OCI-LY3 (cell line): ENCODE measurements around the gene ILKAP.

Experiments
- H2AFZ ChIP-seq: fragments of 200-600, 300-600 bp; shearing (Covaris generic); 2 replicates; pipeline ENCODE4 v1.6.0; 2014; ENCODE audit warnings: antibody characterized with exemption, low read depth, low read length
- H3K27ac ChIP-seq: fragments of 200-600, 300-600 bp; sonication (generic); 2 replicates; pipeline ENCODE4 v1.5.1; 2014; ENCODE audit warnings: mild to moderate bottlenecking, low read length, moderate library complexity, mixed read lengths
- H3K27me3 ChIP-seq: fragments of 200-600, 300-600 bp; sonication (generic); 2 replicates; pipeline ENCODE4 v1.6.1; 2014; ENCODE audit warnings: low read depth, low read length, mixed read lengths
- H3K36me3 ChIP-seq: fragments of 200-600, 300-600 bp; sonication (generic); replicated peaks from 2 replicates; pipeline ENCODE3; 2014; ENCODE audit warnings: low read depth, low read length, mixed read lengths
- H3K4me1 ChIP-seq: fragments of 300-600, 200-600 bp; sonication (generic); 2 replicates; pipeline ENCODE4 v1.6.1; 2014; ENCODE audit warnings: low read length, mixed read lengths
- H3K4me2 ChIP-seq: fragments of 200-600, 300-600 bp; sonication (generic); 2 replicates; pipeline ENCODE4 v1.6.1; 2014; ENCODE audit warnings: low read length, mixed read lengths
- H3K4me3 ChIP-seq: fragments of 300-600, 200-600 bp; sonication (generic); 2 replicates; pipeline ENCODE4 v1.5.1; 2014; ENCODE audit warnings: antibody characterized with exemption, mild to moderate bottlenecking, low read length, moderate library complexity
- H3K79me2 ChIP-seq: fragments of 300-600, 200-600 bp; shearing (Covaris generic); 2 replicates; pipeline ENCODE4 v1.6.1; 2014; ENCODE audit warnings: mild to moderate bottlenecking, low read length, mixed read lengths
- H3K9ac ChIP-seq: fragments of 300-600, 200-600 bp; shearing (Covaris generic); 2 replicates; pipeline ENCODE4 v1.6.0; 2014; ENCODE audit warnings: mild to moderate bottlenecking, low read length, moderate library complexity
- H3K9me3 ChIP-seq: fragments of 200-600, 300-600 bp; shearing (Covaris generic); 2 replicates; pipeline ENCODE4 v1.6.1; 2014; ENCODE audit warnings: low read length, mixed read lengths; ENCODE audit not compliant: insufficient read depth
- H4K20me1 ChIP-seq: fragments of 200-600, 300-600 bp; sonication (generic); 2 replicates; pipeline ENCODE4 v1.6.1; 2016; ENCODE audit warnings: low read length, mixed read lengths; ENCODE audit not compliant: insufficient read depth
- CTCF ChIP-seq: fragments of 200-600, 300-600 bp; sonication (generic); IDR thresholded peaks from 2 replicates; pipeline ENCODE4 v1.5.1; 2014; ENCODE audit warnings: antibody characterized with exemption, low read length, low read depth
- EZH2phosphoT487 ChIP-seq: fragments of 200-600 bp; shearing (Covaris generic); IDR thresholded peaks from 2 replicates; pipeline ENCODE4 v1.6.1; 2018; ENCODE audit warnings: antibody characterized with exemption, mixed run types, low read depth

The ILKAP gene

GRCh38 chr2:238136820-238137537, 66.5 kb downstream of the ILKAP start:
- Histone ChIP-seq H3K9me3 (no peaks in the 10 kb centered on the region), H3K36me3 (no peaks in the 10 kb centered on the region), H3K79me2 (no peaks in the 10 kb centered on the region), H3K9ac (no peak overlapping the region), H3K4me2 (no peak overlapping the region), H3K4me1 (peaks cover 6% of the 10 kb centered on the region), H3K4me3 (no peak overlapping the region), H3K27ac (no peak overlapping the region), H4K20me1 (no peaks in the 10 kb centered on the region), H3K27me3 (no peaks in the 10 kb centered on the region), H2AFZ (no peak overlapping the region)
- no peak for TF ChIP-seq CTCF
- no peak for TF ChIP-seq EZH2phosphoT487

- Histone ChIP-seq H3K9me3 (no peaks in the 10 kb centered on the region), H3K4me1 (peaks cover 6% of the 10 kb centered on the region), H2AFZ (no peak overlapping the region), H3K36me3 (no peaks in the 10 kb centered on the region), H3K9ac (no peak overlapping the region), H4K20me1 (no peaks in the 10 kb centered on the region), H3K4me3 (no peak overlapping the region), H3K27me3 (no peaks in the 10 kb centered on the region), H3K4me2 (no peak overlapping the region), H3K27ac (no peak overlapping the region), H3K79me2 (no peaks in the 10 kb centered on the region)
- TF ChIP-seq CTCF (no peak), EZH2phosphoT487 (no peak)
These were observed 67.8 kb downstream of the ILKAP start for GRCh38 chr2:238135601-238136150.

GRCh38 chr2:238134393-238134785, 69.1 kb downstream of the ILKAP start:
- H4K20me1 ChIP-seq, result no peaks in the 10 kb centered on the region
- no peak overlapping the region for H3K4me3 ChIP-seq
- H3K36me3 ChIP-seq, result no peaks in the 10 kb centered on the region
- H3K27me3 ChIP-seq, result no peaks in the 10 kb centered on the region
- H3K4me2 ChIP-seq, result no peak overlapping the region
- H3K9me3 ChIP-seq, result no peaks in the 10 kb centered on the region
- H3K27ac ChIP-seq, result no peak overlapping the region
- no peaks in the 10 kb centered on the region for H3K79me2 ChIP-seq
- H2AFZ ChIP-seq, result no peak overlapping the region
- TF ChIP-seq EZH2phosphoT487 (no peak), CTCF (no peak)
- peaks cover 6% of the 10 kb centered on the region for H3K4me1 ChIP-seq
- H3K9ac ChIP-seq, result no peak overlapping the region

- Histone ChIP-seq H3K79me2 (no peaks in the 10 kb centered on the region), H3K4me2 (no peak overlapping the region), H3K27ac (no peak overlapping the region), H3K9ac (no peak overlapping the region), H3K36me3 (no peaks in the 10 kb centered on the region), H3K27me3 (no peaks in the 10 kb centered on the region), H2AFZ (no peak overlapping the region), H3K4me3 (no peak overlapping the region), H3K9me3 (no peaks in the 10 kb centered on the region), H3K4me1 (peaks cover under 1% of the 10 kb centered on the region; the same call in 1 of the 2 replicates), H4K20me1 (no peaks in the 10 kb centered on the region)
- TF ChIP-seq EZH2phosphoT487 (no peak), CTCF (no peak)
These were observed 69.7 kb downstream of the ILKAP start for GRCh38 chr2:238133499-238134392.
